Osteoblast (primary cell): Measurements from ENCODE around the gene PRKAR1B. TPM values are rescaled to one million over a fixed set of nuclear protein-coding genes. Genes with fewer than 3 reads are reported as not detected.

Experiments used
- DNase-seq: peaks from one replicate; pipeline ENCODE4 v3.0.0; 2011; ENCODE audit warnings: low spot score, mixed read lengths; ENCODE audit not compliant: insufficient read length; ENCODE audit errors: missing footprints
- H2AFZ ChIP-seq: 2 replicates; pipeline ENCODE4 v1.6.0; 2011; ENCODE audit warnings: mild to moderate bottlenecking, low read length
- H3K27ac ChIP-seq: 2 replicates; pipeline ENCODE4 v1.5.1; 2011; ENCODE audit warnings: mild to moderate bottlenecking, low read depth, low read length, moderate library complexity
- H3K27me3 ChIP-seq: 2 replicates; pipeline ENCODE4 v1.6.0; 2012; ENCODE audit warnings: mild to moderate bottlenecking, control low read depth, inconsistent platforms, low read length, moderate library complexity; ENCODE audit not compliant: insufficient read depth
- H3K36me3 ChIP-seq: 2 replicates; pipeline ENCODE4 v1.5.1; 2011; ENCODE audit warnings: mild to moderate bottlenecking, low read length, control low read depth, moderate library complexity; ENCODE audit not compliant: insufficient read depth
- H3K4me1 ChIP-seq: 2 replicates; pipeline ENCODE4 v1.5.1; 2011; ENCODE audit warnings: mild to moderate bottlenecking, low read length, control low read depth, moderate library complexity; ENCODE audit not compliant: insufficient read depth
- H3K4me2 ChIP-seq: 2 replicates; pipeline ENCODE4 v1.6.0; 2011; ENCODE audit warnings: mild to moderate bottlenecking, low read length; ENCODE audit not compliant: insufficient read depth
- H3K4me3 ChIP-seq: fragments of 200-600 bp; sonication (generic); 3 replicates; pipeline ENCODE4 v1.5.1; 2012; ENCODE audit warnings: mild to moderate bottlenecking, low read length, inconsistent platforms; ENCODE audit not compliant: insufficient read depth
- H3K79me2 ChIP-seq: 2 replicates; pipeline ENCODE4 v1.6.0; 2012; ENCODE audit warnings: mild to moderate bottlenecking, low read length, control low read depth, inconsistent platforms; ENCODE audit not compliant: insufficient read depth
- H3K9me3 ChIP-seq: 2 replicates; pipeline ENCODE4 v1.5.1; 2011; ENCODE audit warnings: low read depth, low read length, control low read depth
- H4K20me1 ChIP-seq: 2 replicates; pipeline ENCODE4 v1.6.0; 2012; ENCODE audit warnings: mild to moderate bottlenecking, low read length, control low read depth; ENCODE audit not compliant: insufficient read depth
- total RNA-seq: library from RNA; depleted of rRNA; stranded (reverse); fragments of >200 nt; gene quantifications from 2 replicates; pipeline ENCODE4 v1.2.3, GENCODE V29; 2012
- TF ChIP-seq, protein P1 (sequence below): IDR thresholded peaks from 2 replicates; pipeline ENCODE4 v1.5.1; 2011; ENCODE audit warnings: mild to moderate bottlenecking, low read depth, low read length, moderate library complexity; ENCODE audit errors: extremely low read depth

PRKAR1B gene
- total RNA-seq, 1 donor, result 6.5 TPM

DNA sequence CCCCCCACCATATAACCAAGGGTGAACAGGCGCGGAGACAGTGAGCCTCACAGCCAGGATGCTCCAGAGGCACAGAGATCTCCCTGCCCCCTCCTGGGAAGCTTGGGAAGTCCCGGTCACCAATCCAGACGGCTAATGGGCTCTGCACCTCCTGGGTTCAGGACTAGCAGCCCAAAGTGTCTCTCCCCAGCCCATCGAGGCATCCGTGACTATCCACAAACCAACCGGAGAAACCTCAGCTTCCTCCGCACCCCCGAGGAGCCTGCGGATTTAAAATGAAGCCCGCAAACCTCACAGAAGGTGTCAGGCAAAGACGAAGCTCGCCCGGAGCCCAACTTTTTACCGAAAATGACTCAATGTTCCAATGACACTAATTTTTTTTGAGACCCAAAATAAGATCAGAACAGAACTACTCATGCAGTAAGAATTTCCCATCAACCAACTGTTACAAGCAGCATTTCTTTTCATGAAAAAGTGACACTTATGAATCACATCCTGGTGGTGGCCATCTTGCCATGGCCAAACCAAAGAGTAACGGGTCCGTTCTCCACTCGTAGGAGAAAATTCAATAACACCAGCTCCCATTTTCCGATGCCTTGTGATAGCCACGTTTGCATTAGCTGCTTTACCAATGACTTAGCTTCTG, 213.4 kb downstream of the PRKAR1B start:
- TF ChIP-seq, protein P1, sequence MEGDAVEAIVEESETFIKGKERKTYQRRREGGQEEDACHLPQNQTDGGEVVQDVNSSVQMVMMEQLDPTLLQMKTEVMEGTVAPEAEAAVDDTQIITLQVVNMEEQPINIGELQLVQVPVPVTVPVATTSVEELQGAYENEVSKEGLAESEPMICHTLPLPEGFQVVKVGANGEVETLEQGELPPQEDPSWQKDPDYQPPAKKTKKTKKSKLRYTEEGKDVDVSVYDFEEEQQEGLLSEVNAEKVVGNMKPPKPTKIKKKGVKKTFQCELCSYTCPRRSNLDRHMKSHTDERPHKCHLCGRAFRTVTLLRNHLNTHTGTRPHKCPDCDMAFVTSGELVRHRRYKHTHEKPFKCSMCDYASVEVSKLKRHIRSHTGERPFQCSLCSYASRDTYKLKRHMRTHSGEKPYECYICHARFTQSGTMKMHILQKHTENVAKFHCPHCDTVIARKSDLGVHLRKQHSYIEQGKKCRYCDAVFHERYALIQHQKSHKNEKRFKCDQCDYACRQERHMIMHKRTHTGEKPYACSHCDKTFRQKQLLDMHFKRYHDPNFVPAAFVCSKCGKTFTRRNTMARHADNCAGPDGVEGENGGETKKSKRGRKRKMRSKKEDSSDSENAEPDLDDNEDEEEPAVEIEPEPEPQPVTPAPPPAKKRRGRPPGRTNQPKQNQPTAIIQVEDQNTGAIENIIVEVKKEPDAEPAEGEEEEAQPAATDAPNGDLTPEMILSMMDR, result peak; percentile 7
- Histone ChIP-seq H3K9me3 (no peaks in the 10 kb centered on the region), H3K36me3 (peaks cover 20% of the 10 kb centered on the region), H3K27me3 (no peaks in the 10 kb centered on the region), H2AFZ (peak overlapping the region; percentile 82), H3K4me3 (peak overlapping the region; percentile 26), H3K27ac (peak overlapping the region; percentile 87), H3K4me1 (peaks cover 30% of the 10 kb centered on the region), H3K79me2 (peaks cover 77% of the 10 kb centered on the region), H4K20me1 (peaks cover 13% of the 10 kb centered on the region), H3K4me2 (peak overlapping the region; percentile 54)
- peak; percentile 97 for DNase-seq

DNA sequence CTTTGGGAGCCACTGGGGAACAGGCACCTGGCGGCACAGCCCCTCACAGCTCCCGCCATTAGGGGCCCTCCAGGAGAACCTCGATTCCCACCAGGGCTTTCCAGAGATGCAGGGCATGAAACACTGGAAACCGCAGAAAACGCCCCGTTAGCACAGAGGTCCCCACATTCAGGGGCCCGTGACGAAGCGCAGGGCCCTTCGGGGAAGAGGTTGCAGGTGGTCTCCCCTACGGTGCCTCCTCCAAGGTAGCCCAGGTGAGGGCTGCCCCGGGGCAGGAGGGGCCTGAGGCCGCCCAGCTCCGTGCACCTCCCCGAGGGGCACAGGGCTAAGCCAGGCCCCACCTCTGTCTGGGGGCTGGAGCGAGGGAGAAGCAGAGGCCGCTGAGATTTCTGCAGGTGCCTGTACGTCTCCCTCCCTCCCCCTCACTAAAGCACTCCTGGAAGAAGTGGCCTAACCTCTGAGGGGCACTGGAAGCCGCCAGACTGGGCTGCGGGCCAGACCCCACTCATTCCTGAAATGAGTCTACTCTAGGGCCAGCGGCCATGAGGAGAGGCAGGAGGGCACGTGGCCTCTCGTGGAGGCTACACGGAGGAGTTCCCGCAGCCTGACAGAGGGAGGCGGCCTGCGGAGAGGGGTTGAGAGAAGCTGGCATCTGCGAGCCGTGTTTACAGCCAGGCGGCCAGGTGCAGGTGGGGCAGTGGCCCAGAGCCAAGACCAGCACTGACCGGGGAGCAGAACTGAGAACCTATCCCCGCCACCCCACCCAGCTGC, 214.4 kb downstream of the PRKAR1B start:
- Histone ChIP-seq H3K27me3 (no peaks in the 10 kb centered on the region), H2AFZ (no peak overlapping the region), H3K36me3 (peaks cover 28% of the 10 kb centered on the region), H3K79me2 (peaks cover 78% of the 10 kb centered on the region), H4K20me1 (peaks cover 13% of the 10 kb centered on the region), H3K4me3 (no peak overlapping the region), H3K4me1 (peaks cover 30% of the 10 kb centered on the region), H3K27ac (peak overlapping the region; percentile 87), H3K9me3 (no peaks in the 10 kb centered on the region), H3K4me2 (no peak overlapping the region)
- no peak for DNase-seq
- TF ChIP-seq, protein P1, result no peak

DNA sequence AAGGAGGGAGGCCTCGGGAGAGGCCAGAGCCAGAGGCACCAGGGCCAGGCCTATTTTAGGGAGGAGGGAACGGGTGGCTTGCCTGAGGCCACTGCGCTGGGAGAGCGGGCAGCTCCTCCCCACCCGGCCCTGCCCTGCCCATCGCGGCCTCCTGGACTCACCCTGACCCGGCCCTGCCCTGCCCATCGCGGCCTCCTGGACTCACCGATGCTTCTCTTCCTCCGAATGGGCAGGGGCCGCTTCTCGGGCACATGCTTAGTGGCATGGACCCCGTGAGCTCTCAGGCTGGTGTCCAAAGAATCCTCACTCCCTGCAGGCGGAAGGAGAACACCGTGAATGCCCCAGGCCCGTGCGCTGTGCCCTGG, 215.0 kb downstream of the PRKAR1B start:
- TF ChIP-seq, protein P1, result no peak
- Histone ChIP-seq H3K4me1 (peaks cover 30% of the 10 kb centered on the region), H3K79me2 (peaks cover 81% of the 10 kb centered on the region), H3K36me3 (peaks cover 32% of the 10 kb centered on the region), H3K27ac (no peak overlapping the region), H3K4me3 (no peak overlapping the region), H2AFZ (no peak overlapping the region), H3K4me2 (no peak overlapping the region), H3K27me3 (no peaks in the 10 kb centered on the region), H4K20me1 (peaks cover 13% of the 10 kb centered on the region), H3K9me3 (no peaks in the 10 kb centered on the region)
- no peak for DNase-seq

DNA sequence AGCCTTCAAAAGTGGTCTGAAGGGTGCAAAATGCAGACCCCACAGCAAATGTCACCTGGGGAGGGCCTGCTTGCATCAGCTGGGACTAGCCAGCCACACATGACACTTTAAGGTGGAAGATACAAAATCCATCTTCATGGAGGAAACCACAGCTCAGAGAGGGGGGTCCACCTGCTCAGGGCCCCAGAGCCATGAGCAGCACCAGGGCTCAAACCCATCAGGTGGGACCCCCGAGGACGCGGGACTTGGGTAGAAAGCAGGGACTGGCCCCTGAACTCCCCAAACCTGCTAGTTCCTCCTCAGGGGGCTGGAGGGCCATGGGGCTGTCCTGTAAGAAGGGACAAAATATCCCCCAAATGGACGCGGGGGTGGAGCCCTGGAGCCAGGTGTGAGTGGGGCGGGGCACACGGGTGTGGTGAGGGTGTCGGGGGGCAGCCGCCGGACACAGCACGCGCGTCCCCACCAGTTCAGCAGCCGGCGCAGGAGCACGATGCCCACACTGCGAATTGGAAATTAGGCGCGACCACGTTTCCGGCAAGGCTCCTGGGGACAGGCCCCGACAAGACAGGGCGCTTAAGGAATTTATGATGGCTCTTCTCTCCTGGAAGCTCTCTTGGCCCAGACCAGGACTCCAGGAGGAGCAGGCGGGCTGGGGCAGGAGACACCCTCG, 215.5 kb downstream of the PRKAR1B start:
- no peak overlapping the region for H3K4me2 ChIP-seq
- no peak overlapping the region for H2AFZ ChIP-seq
- no peak overlapping the region for H3K4me3 ChIP-seq
- H4K20me1 ChIP-seq, result peaks cover 13% of the 10 kb centered on the region
- no peak overlapping the region for H3K27ac ChIP-seq
- TF ChIP-seq, protein P1, result no peak
- H3K27me3 ChIP-seq, result no peaks in the 10 kb centered on the region
- no peaks in the 10 kb centered on the region for H3K9me3 ChIP-seq
- peaks cover 30% of the 10 kb centered on the region for H3K4me1 ChIP-seq
- peaks cover 84% of the 10 kb centered on the region for H3K79me2 ChIP-seq
- DNase-seq, result no peak
- peaks cover 36% of the 10 kb centered on the region for H3K36me3 ChIP-seq
